HG02943 (cell line): ENCODE results near the gene CFAP43.
A peak's percentile ranks its signal among the peaks of the same experiment; 100 is the strongest.
"Not testable (repeated sequence)": the region's sequence is repeated elsewhere in the genome, so short reads cannot be mapped to it uniquely, and the experiment has no call there.

Experiments used
- ATAC-seq: cut with Tn5 transposase; IDR thresholded peaks from one replicate; pipeline ENCODE4 v1.9.1; 2021; ENCODE audit warnings: mild to moderate bottlenecking, low read depth, moderate library complexity; ENCODE audit not compliant: unreplicated experiment

CFAP43 gene

GRCh38 chr10:104259456-104259855 lies 27.3 kb upstream of the CFAP43 start:
- ATAC-seq = no peak

- ATAC-seq = no peak
Observed at GRCh38 chr10:104258209-104258608, 26.0 kb upstream of the CFAP43 start.

GRCh38 chr10:104257235-104257634 lies 25.1 kb upstream of the CFAP43 start:
- no peak for ATAC-seq

GRCh38 chr10:104256335-104256961 lies 24.3 kb upstream of the CFAP43 start:
- ATAC-seq = no peak

GRCh38 chr10:104255311-104255981 lies 23.3 kb upstream of the CFAP43 start:
- no peak for ATAC-seq

GRCh38 chr10:104254493-104255310 lies 22.5 kb upstream of the CFAP43 start, which contains the start of gene GSTO1:
GSTO1 (plus strand) TSS chr10:104254892; CDS start chr10:104254929, 37 bp downstream.
- ATAC-seq = peak; percentile 48

GRCh38 chr10:104253606-104254410 lies 21.6 kb upstream of the CFAP43 start:
- ATAC-seq = no peak

- no peak for ATAC-seq
Observed at GRCh38 chr10:104253106-104253505, 20.9 kb upstream of the CFAP43 start.

- ATAC-seq = no peak
Observed at GRCh38 chr10:104252368-104252767, 20.2 kb upstream of the CFAP43 start.

GRCh38 chr10:104251443-104251842 lies 19.3 kb upstream of the CFAP43 start:
- ATAC-seq = no peak

GRCh38 chr10:104250371-104250770 lies 18.2 kb upstream of the CFAP43 start:
- ATAC-seq = no peak

- ATAC-seq = not testable (repeated sequence)
Observed at GRCh38 chr10:104248931-104249330, 16.8 kb upstream of the CFAP43 start.

GRCh38 chr10:104247513-104248146 lies 15.5 kb upstream of the CFAP43 start:
- no peak for ATAC-seq

GRCh38 chr10:104246976-104247375 lies 14.8 kb upstream of the CFAP43 start:
- no peak for ATAC-seq

GRCh38 chr10:104245066-104245632 lies 13.0 kb upstream of the CFAP43 start:
- ATAC-seq = no peak

GRCh38 chr10:104243512-104243911 lies 11.3 kb upstream of the CFAP43 start:
- ATAC-seq = no peak

GRCh38 chr10:104243009-104243408 lies 10.8 kb upstream of the CFAP43 start:
- ATAC-seq = not testable (repeated sequence)

GRCh38 chr10:104242545-104242944 lies 10.4 kb upstream of the CFAP43 start:
- ATAC-seq = no peak

GRCh38 chr10:104240078-104240477 lies 7.9 kb upstream of the CFAP43 start:
- no peak for ATAC-seq

GRCh38 chr10:104235801-104236200 lies 3.6 kb upstream of the CFAP43 start:
- no peak for ATAC-seq
